ENCODE measurements around the gene SLC5A12.

SLC5A12 gene

DNA sequence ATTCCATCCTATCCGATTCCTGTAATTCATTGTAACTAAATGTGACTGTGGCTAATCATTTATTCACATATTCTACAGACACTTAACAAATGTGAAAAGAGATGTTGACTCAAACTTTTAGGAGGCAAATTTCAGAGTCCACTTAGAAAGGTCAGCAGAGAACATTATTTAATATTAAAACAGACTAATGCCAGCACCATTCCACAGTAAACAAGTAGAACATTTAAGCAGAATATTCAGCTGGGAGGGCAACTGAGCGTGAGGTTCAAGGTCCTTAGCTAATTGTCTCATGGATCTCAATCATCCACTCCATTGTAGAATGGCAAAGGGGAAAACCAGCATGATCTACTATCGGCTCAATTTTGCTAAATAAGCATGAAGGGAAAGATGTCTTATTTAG lies 5.1 kb upstream of the SLC5A12 start:
- TF ChIP-seq CTCF (IDR thresholded peaks at IDR 0.05) = no peak
- H3K27ac ChIP-seq = no peak overlapping the region
- H3K4me3 ChIP-seq = no peak overlapping the region
- no peak for DNase-seq (ENCODE audit: low spot score)

GRCh38 chr11:26719998-26720397 lies 1.9 kb downstream of the SLC5A12 start:
- Histone ChIP-seq H3K4me3 (no peak overlapping the region), H3K27ac (no peak overlapping the region)
- DNase-seq (ENCODE audit: low spot score) = no peak
- TF ChIP-seq CTCF (IDR thresholded peaks at IDR 0.05) = no peak

- Histone ChIP-seq H3K27ac (no peak overlapping the region), H3K4me3 (no peak overlapping the region)
- no peak for TF ChIP-seq CTCF (IDR thresholded peaks at IDR 0.05)
- no peak for DNase-seq (ENCODE audit: low spot score)
Observed at GRCh38 chr11:26719289-26719973, 2.4 kb downstream of the SLC5A12 start.

DNA sequence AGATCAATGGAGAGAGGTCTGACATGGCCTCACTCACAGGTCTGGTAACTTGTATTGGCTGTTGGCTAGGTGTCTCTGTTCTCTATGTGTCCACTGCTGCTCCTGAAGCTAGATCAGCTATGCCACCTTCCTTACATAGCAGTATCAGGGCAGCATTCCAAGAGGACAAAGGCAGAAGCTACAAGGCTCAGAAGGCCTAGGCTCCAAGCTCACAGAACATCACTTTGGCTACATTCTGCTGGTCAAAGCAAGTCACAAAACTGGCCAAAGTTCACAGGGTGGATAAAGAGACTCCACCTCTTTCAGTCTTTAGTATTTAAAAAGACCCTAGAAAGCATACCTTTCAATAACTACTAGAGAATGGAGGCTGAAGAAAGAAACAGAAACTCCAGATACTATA lies 4.1 kb downstream of the SLC5A12 start:
- no peak overlapping the region for H3K4me3 ChIP-seq
- TF ChIP-seq CTCF (IDR thresholded peaks at IDR 0.05) = no peak
- no peak overlapping the region for H3K27ac ChIP-seq
- DNase-seq (ENCODE audit: low spot score) = no peak

DNA sequence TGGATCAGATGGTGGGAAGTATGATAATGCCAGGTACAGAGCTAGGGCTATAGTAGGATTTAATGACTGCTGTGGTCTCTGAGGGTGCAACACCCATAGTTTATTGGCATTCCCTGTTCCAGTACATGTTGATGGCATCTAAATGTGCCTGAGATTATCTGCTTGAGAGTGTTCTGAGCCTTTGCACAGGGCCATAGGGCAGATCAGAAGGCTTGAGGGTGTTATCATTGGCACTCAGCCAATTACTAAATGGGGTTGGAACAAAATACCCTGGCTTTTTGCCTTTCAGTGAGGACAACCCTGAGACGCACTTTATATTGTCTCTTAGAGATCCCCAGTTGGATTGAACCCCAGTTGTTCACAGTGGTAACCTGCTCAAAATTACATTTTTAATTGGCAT lies 6.7 kb downstream of the SLC5A12 start:
- no peak for TF ChIP-seq CTCF (IDR thresholded peaks at IDR 0.05)
- no peak for DNase-seq (ENCODE audit: low spot score)
- no peak overlapping the region for H3K4me3 ChIP-seq
- H3K27ac ChIP-seq = no peak overlapping the region

DNA sequence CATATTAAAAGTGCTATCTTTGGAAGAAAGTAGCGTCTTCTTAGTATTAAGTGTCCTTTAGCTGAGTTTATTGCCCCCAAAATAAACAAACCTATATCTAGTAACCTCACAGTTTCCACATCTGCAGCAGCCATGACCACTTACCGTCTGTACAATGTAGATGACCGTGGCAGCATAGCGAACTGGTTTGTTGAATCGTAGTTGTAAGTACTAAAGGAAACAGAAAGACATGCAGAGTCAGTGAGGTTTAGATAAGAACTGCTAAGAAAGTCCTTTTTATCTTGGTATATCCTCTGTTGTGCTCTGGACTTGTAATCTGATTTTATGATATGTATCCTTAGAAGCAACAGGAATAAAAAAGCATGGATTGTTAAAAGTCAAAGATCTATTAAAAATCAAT lies 9.4 kb downstream of the SLC5A12 start:
- DNase-seq (ENCODE audit: low spot score) = no peak
- no peak overlapping the region for H3K27ac ChIP-seq
- TF ChIP-seq CTCF (IDR thresholded peaks at IDR 0.05) = no peak
- H3K4me3 ChIP-seq = no peak overlapping the region

GRCh38 chr11:26710489-26710888 lies 11.4 kb downstream of the SLC5A12 start:
- TF ChIP-seq CTCF (IDR thresholded peaks at IDR 0.05) = no peak
- DNase-seq (ENCODE audit: low spot score) = no peak
- H3K4me3 ChIP-seq = no peak overlapping the region
- H3K27ac ChIP-seq = no peak overlapping the region
